GM18909 (cell line): Measurements from ENCODE around the gene MISP3.
A peak's percentile ranks its signal among the peaks of the same experiment; 100 is the strongest.

Experiments used
- ATAC-seq: cut with Tn5 transposase; IDR thresholded peaks from one replicate; pipeline ENCODE4 v1.9.1; 2021; ENCODE audit warnings: mild to moderate bottlenecking; ENCODE audit not compliant: unreplicated experiment, poor library complexity

Gene MISP3

GRCh38 chr19:14101003-14101545, 28.5 kb downstream of the MISP3 start:
- ATAC-seq = no peak

- no peak for ATAC-seq
These were observed 29.6 kb downstream of the MISP3 start for GRCh38 chr19:14102102-14102696.

GRCh38 chr19:14102756-14103155, 30.2 kb downstream of the MISP3 start:
- no peak for ATAC-seq

DNA sequence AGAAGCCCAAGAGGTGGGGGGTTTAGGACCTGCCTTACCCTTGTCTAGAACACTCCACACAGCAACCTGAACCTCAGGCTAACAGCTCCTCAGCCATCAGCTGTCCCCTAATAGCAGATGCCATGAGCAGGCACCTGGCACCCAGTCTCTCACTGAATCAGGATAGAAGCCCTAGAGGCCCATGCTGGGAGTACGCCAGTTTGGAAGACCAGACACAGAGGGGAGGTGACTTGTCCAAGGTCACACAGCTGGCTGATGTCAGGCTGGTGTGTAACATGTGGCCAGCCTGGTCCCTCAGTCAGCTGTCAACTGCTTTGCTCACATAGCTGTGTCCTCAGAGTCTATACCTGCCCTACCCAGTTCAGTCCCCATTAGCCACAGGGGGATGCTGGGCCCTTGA, 30.7 kb downstream of the MISP3 start:
- no peak for ATAC-seq

GRCh38 chr19:14105680-14106079, 33.1 kb downstream of the MISP3 start:
- ATAC-seq = no peak

DNA sequence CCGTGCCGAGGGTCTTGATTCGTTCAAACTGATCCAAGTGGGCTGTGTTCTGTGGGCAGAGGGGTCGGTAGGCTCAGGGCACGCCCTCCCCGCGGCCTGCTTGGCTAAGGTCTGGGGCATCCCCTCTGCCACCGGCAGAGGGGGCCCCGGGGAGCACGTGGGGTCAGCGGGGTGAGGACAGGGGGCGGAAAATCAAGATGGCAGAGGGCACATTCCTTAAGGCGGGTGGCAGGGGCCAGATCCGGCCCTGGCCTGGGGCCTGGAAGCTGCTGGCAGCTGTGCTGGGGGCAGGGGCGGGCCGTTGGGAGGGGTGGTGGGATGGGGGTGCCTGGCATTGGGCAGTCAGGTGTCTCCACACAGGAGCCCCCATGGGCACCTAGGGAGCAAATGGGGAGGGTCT, 34.3 kb downstream of the MISP3 start:
- ATAC-seq = no peak

DNA sequence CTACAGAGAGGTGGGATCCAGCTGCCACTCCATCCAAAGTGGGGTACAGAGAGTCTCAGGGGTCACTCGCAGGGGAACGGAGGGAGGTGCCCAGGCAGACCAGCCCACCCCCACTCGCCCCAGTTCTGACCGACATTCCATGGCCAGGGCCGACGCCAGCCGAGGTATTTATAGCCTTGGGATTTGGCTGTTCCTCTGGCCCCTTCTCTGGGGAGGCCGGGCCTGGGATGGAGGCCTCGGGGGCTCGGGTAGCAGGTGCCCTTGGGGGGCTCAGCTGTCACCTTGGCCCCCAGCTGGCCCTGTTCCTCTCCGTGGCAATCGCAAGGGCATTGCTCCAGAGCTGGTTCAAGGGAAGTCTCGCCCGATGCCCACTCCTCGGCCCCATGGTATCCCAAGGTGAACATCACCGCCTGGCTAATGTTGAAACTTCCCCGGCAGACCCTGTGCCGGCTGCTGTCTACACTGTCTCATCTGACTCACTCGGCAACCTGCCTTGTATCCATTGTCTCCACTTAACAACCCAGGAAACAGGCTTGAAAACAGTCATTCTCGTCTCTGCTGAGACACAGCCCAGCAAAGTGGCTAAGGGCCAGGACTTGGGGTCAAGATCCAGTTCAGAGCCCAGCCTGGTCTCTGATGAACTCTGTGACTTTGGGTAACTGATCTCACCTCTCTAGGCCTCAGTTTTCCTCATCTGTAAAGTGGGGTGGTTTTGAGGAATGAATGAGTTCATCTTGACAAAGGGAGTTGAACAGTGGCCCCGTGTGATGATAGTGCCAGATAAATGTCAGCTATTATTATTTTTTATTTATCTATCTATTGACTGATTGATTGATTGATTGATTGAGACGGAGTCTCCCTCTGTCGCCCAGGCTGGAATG, 35.2 kb downstream of the MISP3 start:
- ATAC-seq = no peak

- no peak for ATAC-seq
These were observed 38.1 kb downstream of the MISP3 start for GRCh38 chr19:14110650-14111049.

GRCh38 chr19:14111486-14111885, 38.9 kb downstream of the MISP3 start:
- no peak for ATAC-seq

GRCh38 chr19:14112051-14112808, 39.6 kb downstream of the MISP3 start:
- no peak for ATAC-seq

- ATAC-seq = no peak
These were observed 40.3 kb downstream of the MISP3 start for GRCh38 chr19:14112809-14113385.

- ATAC-seq = no peak
These were observed 41.3 kb downstream of the MISP3 start for GRCh38 chr19:14113762-14114414.

DNA sequence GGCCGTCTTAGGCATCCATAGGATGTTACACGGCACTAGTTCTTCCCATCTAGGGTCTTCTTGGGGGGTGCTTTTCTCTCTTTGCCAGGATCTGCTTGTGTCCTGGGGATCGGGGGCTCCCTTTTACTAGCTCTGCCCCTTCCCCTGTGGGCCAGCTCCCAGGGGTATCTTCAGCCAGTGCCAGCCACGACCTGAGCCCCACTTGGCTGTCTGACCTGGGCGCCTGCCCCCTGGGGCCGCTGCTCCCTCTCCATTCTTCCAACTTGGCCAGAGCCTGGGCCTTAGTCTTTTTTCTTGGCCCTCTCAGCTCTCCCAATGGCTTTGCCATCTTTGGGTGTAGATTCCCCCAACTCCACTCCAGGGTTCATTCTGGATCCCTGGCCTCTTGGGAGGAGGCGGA, 41.9 kb downstream of the MISP3 start:
- ATAC-seq = no peak

DNA sequence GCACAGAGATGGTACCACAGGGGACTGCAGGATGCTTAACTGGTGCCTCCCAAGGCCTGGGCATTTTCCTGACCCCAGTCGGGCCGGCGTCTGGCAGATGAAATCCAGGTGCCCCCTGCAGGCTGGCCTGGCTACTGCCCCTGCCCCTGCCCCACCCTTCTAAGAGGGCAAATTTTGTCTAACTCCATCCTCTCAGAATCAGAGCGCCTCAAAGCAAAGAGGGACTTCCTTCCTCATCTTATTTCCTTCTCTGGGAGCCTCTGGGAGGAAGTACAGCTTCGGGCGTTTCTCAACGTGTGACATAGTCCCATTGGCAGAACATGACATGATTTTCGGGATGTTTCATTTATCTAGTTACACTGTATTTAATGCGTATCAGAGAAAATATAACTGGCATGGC, 42.3 kb downstream of the MISP3 start:
- no peak for ATAC-seq

DNA sequence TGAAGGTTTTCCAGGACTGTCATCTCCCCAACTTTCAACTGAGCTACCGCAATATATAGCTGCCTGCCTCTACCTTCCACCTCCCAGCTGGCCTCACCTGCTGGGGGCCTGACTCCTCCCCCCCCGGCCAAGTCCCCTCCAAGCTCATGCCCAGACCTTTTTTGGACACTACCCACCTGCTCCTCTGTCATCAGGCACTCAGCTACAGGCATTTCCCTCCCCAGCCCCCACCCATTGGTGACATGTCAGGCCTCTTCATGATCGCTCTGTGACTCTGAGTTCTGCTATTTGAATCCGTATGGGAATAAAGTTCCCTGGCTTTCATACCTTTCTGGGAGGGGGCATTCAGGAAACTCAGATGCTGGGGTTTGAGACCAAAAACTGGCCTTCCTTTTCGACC, 43.2 kb downstream of the MISP3 start:
- no peak for ATAC-seq

DNA sequence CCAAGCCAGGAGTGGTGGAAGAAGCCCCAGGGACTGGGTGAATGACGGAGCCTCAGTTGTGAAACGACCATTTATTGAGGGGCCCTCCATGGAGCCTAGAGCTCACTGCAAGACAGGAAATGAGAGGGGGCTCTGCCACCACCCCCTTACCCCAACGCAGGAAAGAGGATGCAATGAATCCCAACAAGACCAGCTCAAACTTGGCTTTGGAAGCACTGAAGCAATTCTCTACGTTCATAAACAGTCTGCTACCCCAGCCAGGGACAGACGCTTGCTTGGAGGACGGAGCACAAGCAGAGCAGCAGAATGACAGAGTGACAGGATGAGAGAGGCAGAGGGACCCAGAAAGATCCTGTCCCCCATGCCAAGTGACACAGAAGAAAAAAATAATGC, 43.9 kb downstream of the MISP3 start:
- ATAC-seq = no peak

- peak; percentile 15 for ATAC-seq
These were observed 44.5 kb downstream of the MISP3 start for GRCh38 chr19:14116918-14117578.

- peak; percentile 82 for ATAC-seq
These were observed 45.1 kb downstream of the MISP3 start, which contains the start of gene PRKACA for GRCh38 chr19:14117668-14118164. Gene PRKACA (minus strand): TSS chr19:14117762. CDS start chr19:14117547, 215 bp downstream.
